ENCODE data around the gene PHC2. TPM values are rescaled to one million over a fixed set of nuclear protein-coding genes. Genes with fewer than 3 reads are reported as not detected.

The PHC2 gene
- total and polyA plus RNA-seq, 9 of the 15 experiments (the other 6 are each of a cell fraction or from before 2014, with no cell fraction given), result 3.1 to 67.6 (median 34.6) TPM

DNA sequence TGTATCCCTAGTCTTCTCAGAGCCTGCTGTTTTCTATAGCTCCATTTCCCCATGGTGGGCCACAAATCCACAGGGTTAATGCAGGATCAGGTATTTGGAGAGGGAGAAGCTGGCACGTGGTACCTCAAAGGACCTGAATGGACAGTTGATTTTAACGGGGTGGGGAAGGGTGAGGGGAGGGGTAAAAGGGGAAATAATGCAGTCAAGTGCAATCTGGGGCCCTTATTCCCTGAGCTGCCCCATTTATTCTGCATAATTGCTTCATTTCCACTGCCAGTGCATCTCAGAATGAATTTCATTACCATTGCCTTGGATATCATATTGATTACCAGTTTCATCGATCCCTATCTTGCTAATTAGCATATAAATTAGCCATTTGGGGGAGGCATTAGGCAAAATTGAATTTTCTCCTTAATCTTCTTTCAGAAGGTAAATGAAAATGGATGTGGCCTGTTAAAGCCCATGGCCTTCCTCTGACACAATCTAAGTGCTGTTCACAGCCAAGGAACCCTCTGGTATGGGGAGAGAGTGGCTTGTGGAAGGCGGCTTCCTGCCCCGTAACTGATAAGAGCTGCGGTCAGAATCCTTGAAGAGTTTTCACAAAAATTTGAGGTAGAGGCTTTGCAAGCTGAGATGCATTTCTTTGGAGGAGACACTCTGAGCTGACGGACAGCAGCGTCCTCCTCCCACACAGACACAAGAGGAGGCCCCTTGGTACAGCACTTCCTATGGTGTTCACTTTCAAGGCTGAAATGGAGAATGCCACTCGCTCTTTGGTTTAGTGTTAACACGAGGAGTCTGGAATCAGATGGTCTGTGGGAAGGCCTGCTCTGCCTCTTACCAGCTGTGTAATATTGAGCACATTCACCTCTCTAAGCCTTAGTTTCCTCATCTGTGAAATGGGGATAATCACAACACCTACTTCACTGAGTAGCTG lies 34.4 kb downstream of the PHC2 start (continued):
- TF ChIP-seq ZFX (CRISPR knock-in tag; IDR thresholded peaks at IDR 0.05), result no peak
- no peak for TF ChIP-seq POLR2AphosphoS2 (IDR thresholded peaks at IDR 0.05; ENCODE audit: low read length)
- TF ChIP-seq, protein P1, sequence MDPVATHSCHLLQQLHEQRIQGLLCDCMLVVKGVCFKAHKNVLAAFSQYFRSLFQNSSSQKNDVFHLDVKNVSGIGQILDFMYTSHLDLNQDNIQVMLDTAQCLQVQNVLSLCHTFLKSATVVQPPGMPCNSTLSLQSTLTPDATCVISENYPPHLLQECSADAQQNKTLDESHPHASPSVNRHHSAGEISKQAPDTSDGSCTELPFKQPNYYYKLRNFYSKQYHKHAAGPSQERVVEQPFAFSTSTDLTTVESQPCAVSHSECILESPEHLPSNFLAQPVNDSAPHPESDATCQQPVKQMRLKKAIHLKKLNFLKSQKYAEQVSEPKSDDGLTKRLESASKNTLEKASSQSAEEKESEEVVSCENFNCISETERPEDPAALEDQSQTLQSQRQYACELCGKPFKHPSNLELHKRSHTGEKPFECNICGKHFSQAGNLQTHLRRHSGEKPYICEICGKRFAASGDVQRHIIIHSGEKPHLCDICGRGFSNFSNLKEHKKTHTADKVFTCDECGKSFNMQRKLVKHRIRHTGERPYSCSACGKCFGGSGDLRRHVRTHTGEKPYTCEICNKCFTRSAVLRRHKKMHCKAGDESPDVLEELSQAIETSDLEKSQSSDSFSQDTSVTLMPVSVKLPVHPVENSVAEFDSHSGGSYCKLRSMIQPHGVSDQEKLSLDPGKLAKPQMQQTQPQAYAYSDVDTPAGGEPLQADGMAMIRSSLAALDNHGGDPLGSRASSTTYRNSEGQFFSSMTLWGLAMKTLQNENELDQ (CRISPR knock-in tag; IDR thresholded peaks at IDR 0.05; ENCODE audit: borderline replicate concordance), result no peak
- TF ChIP-seq L3MBTL2 (IDR thresholded peaks at IDR 0.05), result peak; percentile 43
- TF ChIP-seq SNRNP70 (optimal IDR thresholded peaks at IDR 0.05; ENCODE audit: low read depth, low read length), result no peak
- no peak for TF ChIP-seq NR2C1 (IDR thresholded peaks at IDR 0.05)
- TF ChIP-seq NR2C1 (tag; IDR thresholded peaks at IDR 0.05), result no peak
- no peak for TF ChIP-seq WHSC1 (IDR thresholded peaks at IDR 0.05; ENCODE audit: low read length)
- no peak for TF ChIP-seq SAFB2 (IDR thresholded peaks at IDR 0.05; ENCODE audit: borderline replicate concordance, low read depth, low read length, severe bottlenecking)
- TF ChIP-seq NFYB (IDR thresholded peaks at IDR 0.05; ENCODE audit: extremely low read depth, insufficient read length), result no peak
- TF ChIP-seq IFI16 (CRISPR knock-in tag; IDR thresholded peaks at IDR 0.05), result no peak
- no peak for TF ChIP-seq STAG1 (CRISPR knock-in tag; IDR thresholded peaks at IDR 0.05; ENCODE audit: borderline replicate concordance)
- TF ChIP-seq HNRNPK (IDR thresholded peaks at IDR 0.05; ENCODE audit: low read depth, low read length, poor library complexity, severe bottlenecking), result peak; percentile 36
- TF ChIP-seq TSC22D4 (tag; IDR thresholded peaks at IDR 0.05), result no peak
- no peak for TF ChIP-seq ZNF830 (CRISPR knock-in tag; IDR thresholded peaks at IDR 0.05)
- TF ChIP-seq ZNF77 (CRISPR knock-in tag; IDR thresholded peaks at IDR 0.05), result no peak
- no peak for TF ChIP-seq KDM4B (IDR thresholded peaks at IDR 0.05; ENCODE audit: borderline replicate concordance in 2 of 2, low read depth in 1 of 2)
- peak; percentile 36; the same call in 1 of the 2 replicates for TF ChIP-seq CREB1 (IDR thresholded peaks at IDR 0.05)
- TF ChIP-seq CREB1 (CRISPR knock-in tag; IDR thresholded peaks at IDR 0.05), result no peak
- TF ChIP-seq ZNF644 (tag; IDR thresholded peaks at IDR 0.05; ENCODE audit: low read depth), result 0 out of 2 replicates have a peak, but pooled peaks have one; percentile 66
- no peak for TF ChIP-seq NR3C1 (CRISPR knock-in tag; IDR thresholded peaks at IDR 0.05)
- TF ChIP-seq TEAD2 (tag; IDR thresholded peaks at IDR 0.05), result no peak
- TF ChIP-seq ZFP1 (CRISPR knock-in tag; IDR thresholded peaks at IDR 0.05), result no peak
- no peak for TF ChIP-seq PTBP1 (IDR thresholded peaks at IDR 0.05; ENCODE audit: low read depth, low read length)
- TF ChIP-seq, protein P2, sequence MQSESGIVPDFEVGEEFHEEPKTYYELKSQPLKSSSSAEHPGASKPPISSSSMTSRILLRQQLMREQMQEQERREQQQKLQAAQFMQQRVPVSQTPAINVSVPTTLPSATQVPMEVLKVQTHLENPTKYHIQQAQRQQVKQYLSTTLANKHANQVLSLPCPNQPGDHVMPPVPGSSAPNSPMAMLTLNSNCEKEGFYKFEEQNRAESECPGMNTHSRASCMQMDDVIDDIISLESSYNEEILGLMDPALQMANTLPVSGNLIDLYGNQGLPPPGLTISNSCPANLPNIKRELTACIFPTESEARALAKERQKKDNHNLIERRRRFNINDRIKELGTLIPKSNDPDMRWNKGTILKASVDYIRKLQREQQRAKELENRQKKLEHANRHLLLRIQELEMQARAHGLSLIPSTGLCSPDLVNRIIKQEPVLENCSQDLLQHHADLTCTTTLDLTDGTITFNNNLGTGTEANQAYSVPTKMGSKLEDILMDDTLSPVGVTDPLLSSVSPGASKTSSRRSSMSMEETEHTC (IDR thresholded peaks at IDR 0.05), result no peak

All from K562 (cell line).